HG03175 (cell line): ENCODE data around the gene GNAZ.

Experiments used
- ATAC-seq: cut with Tn5 transposase; IDR thresholded peaks from one replicate; pipeline ENCODE4 v1.9.1; 2021; ENCODE audit warnings: mild to moderate bottlenecking, moderate library complexity; ENCODE audit not compliant: unreplicated experiment

The GNAZ gene

DNA sequence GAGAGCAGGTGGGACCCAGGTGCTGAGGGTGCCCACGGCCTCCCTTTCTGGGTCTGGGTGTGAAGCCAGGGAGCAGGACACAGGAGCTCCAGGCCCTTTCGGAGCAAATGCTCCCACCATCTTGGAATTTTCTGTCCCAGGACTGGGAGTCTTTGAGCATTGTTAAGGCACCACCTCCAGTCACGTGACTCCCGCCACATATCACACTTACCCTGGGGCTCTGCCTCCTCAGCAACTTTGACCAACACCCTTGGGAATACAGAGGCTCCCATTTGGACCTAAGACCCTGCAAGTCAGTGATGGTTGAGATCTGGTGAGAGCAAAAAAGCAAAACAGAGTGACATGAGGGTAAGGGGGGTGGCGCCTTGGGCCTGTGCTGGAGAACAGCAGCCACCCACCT, 35.6 kb downstream of the GNAZ start:
- ATAC-seq = no peak

DNA sequence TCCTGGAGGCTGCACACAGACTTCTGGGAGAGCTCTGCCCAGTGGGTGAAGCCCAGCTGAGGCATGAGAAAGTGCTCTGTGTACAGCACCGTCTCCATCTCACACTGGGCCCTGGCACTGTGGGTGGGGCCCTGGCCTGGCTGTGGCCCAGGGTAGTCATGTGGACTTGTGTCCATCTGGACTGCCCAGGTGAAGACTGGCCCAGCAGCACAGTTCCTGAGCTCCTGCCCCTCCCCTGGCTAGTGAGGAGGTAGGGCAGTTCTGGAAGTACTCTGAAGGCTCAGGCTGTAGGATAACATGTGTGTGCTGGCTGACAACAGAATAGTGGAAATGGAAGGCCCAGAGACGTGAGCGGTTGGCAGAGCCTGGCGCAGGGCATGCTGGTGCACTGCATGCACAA, 36.0 kb downstream of the GNAZ start:
- no peak for ATAC-seq

DNA sequence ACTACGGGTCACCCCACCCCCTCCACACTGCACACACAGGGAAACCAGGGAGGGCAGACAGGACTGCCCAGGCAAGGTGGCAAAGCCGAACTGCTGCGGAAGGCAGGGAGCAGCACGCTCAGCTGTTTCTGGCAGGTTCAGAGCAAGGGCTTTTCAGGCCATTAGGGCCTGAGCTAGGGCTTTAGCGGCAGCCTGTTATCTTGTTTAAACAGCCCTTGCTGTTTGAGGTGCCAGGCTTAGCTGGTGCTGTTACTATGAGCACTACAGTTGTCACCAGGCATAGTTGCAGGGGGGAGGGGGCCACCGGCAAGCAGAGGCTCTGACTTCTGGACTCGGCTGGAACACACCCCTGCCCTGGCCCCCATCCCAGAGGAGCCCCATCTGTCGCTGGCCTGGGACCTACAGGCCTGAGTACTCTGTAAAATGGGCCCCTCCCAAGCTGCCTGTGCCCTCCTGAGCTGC, 36.6 kb downstream of the GNAZ start:
- no peak for ATAC-seq

- no peak for ATAC-seq
Measured at GRCh38 chr22:23107487-23108248, 37.3 kb downstream of the GNAZ start.

DNA sequence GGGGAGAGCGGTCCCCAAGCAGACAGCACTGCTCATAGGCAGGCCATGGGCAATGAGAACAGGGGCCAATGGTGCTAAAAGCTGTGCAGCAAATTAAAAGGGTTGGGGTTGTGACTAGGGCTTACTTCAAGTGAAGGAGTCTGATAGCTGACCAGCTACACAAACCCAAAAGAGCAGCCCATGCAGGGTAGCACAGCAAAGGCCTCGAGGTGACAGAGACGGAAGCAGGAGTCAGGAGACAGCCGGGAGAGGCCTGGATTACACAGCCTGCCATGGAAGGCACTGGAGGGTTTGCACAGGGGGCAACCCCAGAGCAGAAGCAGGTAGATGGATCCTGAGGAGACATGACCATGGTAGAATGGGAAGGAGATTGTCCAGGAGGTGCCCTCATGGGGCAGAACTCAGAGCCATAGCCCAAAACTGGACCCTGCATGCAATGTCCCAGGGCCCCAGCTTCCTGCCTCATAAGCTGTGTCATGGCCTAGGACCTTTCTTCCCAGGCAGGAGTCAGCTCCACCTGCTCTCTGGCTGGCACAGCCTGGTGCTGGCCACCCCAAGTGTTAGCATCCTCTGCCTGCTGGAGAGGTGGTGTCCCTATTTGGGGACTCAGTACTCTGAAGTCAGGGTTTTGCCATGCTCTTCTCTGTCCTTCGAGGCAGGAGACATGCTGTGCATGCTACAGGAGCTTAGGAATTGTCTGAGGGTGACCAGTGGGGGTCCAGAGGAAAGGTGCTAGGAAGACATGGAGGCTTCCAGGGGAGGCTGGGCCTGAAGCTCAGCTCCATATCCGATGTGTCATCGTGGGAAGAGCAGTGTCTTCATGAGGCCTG, 38.1 kb downstream of the GNAZ start:
- no peak for ATAC-seq

GRCh38 chr22:23109079-23109347, 38.7 kb downstream of the GNAZ start:
- no peak for ATAC-seq

GRCh38 chr22:23109441-23109978, 39.2 kb downstream of the GNAZ start:
- ATAC-seq = no peak

DNA sequence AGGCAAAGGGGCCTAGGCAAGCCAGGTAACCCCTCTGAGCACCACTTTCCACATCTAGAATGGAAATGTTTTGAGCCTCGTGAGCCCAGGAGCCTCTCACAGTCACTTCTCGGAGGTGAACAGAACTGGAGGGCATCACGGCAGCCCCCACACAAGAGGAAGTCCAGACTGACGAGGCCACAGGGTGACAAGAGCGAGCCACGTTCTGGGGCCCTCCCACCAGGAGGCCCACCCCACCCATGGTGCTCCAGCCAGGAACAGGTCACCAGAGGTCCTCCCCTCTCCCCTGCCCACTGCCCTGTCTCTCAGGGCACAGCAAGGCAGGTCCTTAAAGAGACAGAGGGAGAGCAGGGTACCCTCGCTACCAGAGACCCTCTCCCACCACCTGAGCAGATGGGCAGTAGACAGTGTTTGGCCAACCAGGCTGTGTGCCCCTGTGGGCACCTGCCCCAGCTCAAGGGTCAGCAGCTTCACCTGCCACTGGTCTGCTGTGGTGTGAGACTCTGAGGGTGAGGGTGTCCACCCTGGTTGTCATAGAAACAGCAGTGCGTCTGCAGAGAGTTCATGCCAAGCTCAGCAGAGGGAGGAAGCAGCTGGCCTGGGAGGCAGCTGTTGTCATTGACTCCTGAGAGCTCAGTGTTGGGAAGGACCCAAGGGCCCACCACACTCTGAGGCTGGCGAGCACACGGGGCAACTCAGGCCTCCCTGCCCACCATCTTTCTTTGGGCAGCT, 40.0 kb downstream of the GNAZ start:
- ATAC-seq = no peak

DNA sequence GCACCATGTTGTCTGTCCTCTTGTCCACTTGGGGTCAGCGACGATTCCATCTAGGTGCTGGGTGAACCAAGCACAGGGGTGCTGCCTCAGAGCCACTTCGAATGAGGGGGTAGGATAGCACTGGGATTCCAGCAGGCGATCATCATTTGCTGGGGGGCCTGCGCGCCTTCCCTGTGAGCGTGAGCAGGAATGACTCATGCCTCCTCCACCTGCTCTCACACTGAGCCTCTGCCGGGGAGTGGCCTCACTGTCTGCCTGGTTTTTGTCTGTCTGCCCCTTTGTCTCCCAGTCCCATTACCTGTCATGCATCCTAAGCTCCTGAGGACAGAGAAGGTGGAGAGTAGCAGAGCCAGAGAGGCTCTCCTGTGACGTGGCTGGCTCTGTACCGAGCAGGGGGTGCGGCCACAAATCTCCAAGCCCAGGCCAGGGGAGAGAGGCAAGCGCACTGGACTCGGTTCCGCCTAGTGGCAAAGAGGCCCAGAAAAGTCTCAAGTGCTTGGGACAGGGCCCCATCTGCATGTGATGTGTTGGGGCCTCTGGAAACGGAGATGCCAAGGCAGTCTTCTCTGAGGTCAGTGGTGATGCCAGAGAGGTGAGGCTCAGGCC, 40.7 kb downstream of the GNAZ start:
- no peak for ATAC-seq

DNA sequence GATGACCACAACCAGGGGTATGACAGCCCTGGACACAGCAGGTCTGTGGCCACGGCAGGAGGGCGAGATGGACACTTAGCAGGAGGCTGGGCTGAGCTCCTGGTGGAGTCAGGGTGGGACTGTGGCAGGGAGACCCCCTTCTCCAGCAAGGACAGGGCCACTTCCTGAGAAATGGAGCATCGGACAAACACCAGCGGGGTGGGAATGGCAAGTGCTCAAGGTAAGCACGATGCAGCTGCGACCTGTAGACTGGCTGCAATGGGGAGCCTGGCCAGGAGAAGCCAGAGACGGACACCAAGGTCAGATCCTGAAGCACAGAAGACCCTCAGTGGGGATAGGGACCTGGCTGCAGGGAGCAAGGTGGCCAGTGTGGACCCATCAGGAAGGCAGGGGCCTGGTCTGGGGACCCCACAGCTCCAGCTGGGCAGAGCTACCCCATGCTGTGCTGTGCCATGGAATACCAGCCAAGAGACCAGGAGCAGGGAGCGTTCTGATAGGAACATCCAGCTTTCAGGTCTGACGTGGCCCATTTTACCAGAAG, 42.2 kb downstream of the GNAZ start:
- no peak for ATAC-seq

GRCh38 chr22:23113067-23113846, 42.9 kb downstream of the GNAZ start:
- no peak for ATAC-seq

- ATAC-seq = no peak
Measured at GRCh38 chr22:23113847-23114720, 43.8 kb downstream of the GNAZ start.

DNA sequence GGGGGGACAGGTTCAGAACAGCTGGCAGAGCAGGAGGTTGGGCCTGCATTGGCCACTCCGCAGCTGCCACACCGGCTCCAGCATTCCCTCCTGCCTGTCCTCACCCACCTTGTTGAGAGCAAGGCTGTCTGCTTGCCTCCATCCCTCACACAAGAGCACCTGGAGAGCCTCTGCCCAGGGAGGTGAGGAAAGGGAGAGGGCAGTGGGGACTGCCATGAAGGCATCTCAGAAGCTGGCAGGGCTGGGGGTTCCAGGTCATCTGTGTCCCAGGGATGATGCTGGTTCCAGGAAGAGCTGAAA, 44.4 kb downstream of the GNAZ start:
- ATAC-seq = no peak

- no peak for ATAC-seq
Measured at GRCh38 chr22:23115369-23115768, 45.0 kb downstream of the GNAZ start.

DNA sequence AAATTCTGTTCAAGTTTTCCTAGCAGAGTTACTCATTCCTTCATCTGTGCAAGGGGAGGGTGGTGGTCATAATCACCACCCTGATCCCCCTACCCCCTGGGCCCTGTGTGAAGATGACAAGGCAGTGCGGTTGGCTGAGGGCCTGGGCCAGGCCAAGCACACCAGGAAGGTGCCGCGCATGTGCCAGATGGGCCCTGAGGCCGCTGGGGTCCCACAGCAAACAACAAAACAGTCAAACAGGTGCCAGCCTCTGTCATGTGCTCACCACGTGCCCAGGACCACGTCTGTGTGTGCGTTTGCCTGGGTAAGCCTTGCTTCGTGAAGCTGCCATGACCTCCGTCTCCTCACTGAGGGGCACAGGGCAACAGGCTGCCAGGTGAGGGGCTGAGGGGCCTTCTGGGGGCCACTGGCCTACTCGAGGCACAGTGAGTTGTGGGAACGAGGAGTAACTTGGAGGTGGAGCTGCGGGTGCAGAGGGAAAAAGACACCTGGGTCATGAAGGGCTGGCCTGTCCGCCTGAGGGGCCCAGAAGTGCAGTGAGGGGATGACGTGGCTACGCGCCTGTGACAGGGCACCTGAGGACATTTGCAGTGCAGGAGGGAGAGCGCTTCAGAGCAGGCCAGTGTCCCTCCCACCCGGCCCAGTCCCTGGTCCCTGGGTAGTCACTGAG, 45.6 kb downstream of the GNAZ start:
- ATAC-seq = no peak

GRCh38 chr22:23116506-23117263, 46.4 kb downstream of the GNAZ start:
- no peak for ATAC-seq

- no peak for ATAC-seq
Measured at GRCh38 chr22:23117275-23117674, 47.0 kb downstream of the GNAZ start.
